Lung microvascular endothelial cell (primary cell): Measurements from ENCODE around the gene CHST11. TPM values are rescaled to one million over a fixed set of nuclear protein-coding genes. Genes with fewer than 3 reads are reported as not detected.
A peak's percentile ranks its signal among the peaks of the same experiment; 100 is the strongest.

Source experiments
- DNase-seq, 2 donors: peaks; one replicate each; pipeline versions ENCODE4 v3.0.0 to v3.0.0-alpha.2; 2010; ENCODE audit warnings: low read depth in 2 of 2
- total RNA-seq: library from RNA; depleted of rRNA; stranded (reverse); fragments of >200 nt; gene quantifications from 2 replicates; pipeline ENCODE4 v1.2.1, GENCODE V29; 2014

Gene CHST11
- total RNA-seq: 2.6 and 4.8 TPM in 2 replicates

GRCh38 chr12:104456417-104456949, at the start of gene CHST11:
Gene CHST11 (plus strand): TSS chr12:104456948.
- peak; percentile 93 to 95 for DNase-seq

- no peak for DNase-seq
These were observed 49.3 kb upstream of the CHST11 start for GRCh38 chr12:104407438-104407837.

GRCh38 chr12:104407922-104408321, 48.8 kb upstream of the CHST11 start:
- no peak for DNase-seq

GRCh38 chr12:104410326-104410725, 46.4 kb upstream of the CHST11 start:
- DNase-seq: no peak

GRCh38 chr12:104410786-104411185, 46.0 kb upstream of the CHST11 start:
- no peak for DNase-seq

- no peak for DNase-seq
These were observed 44.7 kb upstream of the CHST11 start for GRCh38 chr12:104411826-104412641.

GRCh38 chr12:104412681-104413080, 44.1 kb upstream of the CHST11 start:
- no peak for DNase-seq

- no peak for DNase-seq
These were observed 43.4 kb upstream of the CHST11 start for GRCh38 chr12:104413330-104413729.

- DNase-seq: no peak
These were observed 42.0 kb upstream of the CHST11 start for GRCh38 chr12:104414581-104415341.

- DNase-seq: no peak
These were observed 41.3 kb upstream of the CHST11 start for GRCh38 chr12:104415342-104415980.

- no peak for DNase-seq
These were observed 40.6 kb upstream of the CHST11 start for GRCh38 chr12:104416136-104416535.

GRCh38 chr12:104416585-104416984, 40.2 kb upstream of the CHST11 start:
- DNase-seq: no peak

GRCh38 chr12:104419717-104420116, 37.0 kb upstream of the CHST11 start:
- DNase-seq: no peak

- peak; percentile 61 to 87 for DNase-seq
These were observed 35.9 kb upstream of the CHST11 start for GRCh38 chr12:104420868-104421267.

- no peak for DNase-seq
These were observed 35.4 kb upstream of the CHST11 start for GRCh38 chr12:104421343-104421742.

- DNase-seq: no peak
These were observed 34.3 kb upstream of the CHST11 start for GRCh38 chr12:104422441-104422840.

- DNase-seq: no peak
These were observed 33.5 kb upstream of the CHST11 start for GRCh38 chr12:104423273-104423672.

GRCh38 chr12:104423809-104424208, 32.9 kb upstream of the CHST11 start:
- no peak for DNase-seq

- DNase-seq: no peak
These were observed 31.8 kb upstream of the CHST11 start for GRCh38 chr12:104424955-104425354.

- DNase-seq: no peak
These were observed 31.1 kb upstream of the CHST11 start for GRCh38 chr12:104425614-104426013.

GRCh38 chr12:104426926-104427546, 29.7 kb upstream of the CHST11 start:
- DNase-seq: no peak

- no peak for DNase-seq
These were observed 29.2 kb upstream of the CHST11 start for GRCh38 chr12:104427547-104427938.
